Smooth muscle cell (in vitro differentiated cells): ENCODE results near the gene NOTCH1. TPM values are rescaled to one million over a fixed set of nuclear protein-coding genes. Genes with fewer than 3 reads are reported as not detected.

Experiments
- DNase-seq: peaks from one replicate; lab custom pipeline; 2025; ENCODE audit not compliant: unreplicated experiment; lab: John Stamatoyannopoulos, UW
- H2AFZ ChIP-seq: fragments of 200-600 bp; sonication (generic); 2 replicates; pipeline ENCODE4 v1.6.0; 2016; ENCODE audit warnings: antibody characterized with exemption, low read depth, mild to moderate bottlenecking
- H3F3A ChIP-seq: fragments of 200-600 bp; sonication (generic); 2 replicates; pipeline ENCODE4 v1.6.0; 2017; ENCODE audit warnings: antibody characterized with exemption, low read depth
- H3K27ac ChIP-seq: fragments of 200-600 bp; sonication (generic); 2 replicates; pipeline ENCODE4 v1.5.1; 2016; ENCODE audit warnings: low read depth, mild to moderate bottlenecking
- H3K27me3 ChIP-seq: fragments of 200-600 bp; sonication (generic); 2 replicates; pipeline ENCODE4 v1.6.1; 2016; ENCODE audit warnings: low read depth, mild to moderate bottlenecking
- H3K36me3 ChIP-seq: fragments of 200-600 bp; sonication (generic); 2 replicates; pipeline ENCODE4 v1.5.1; 2016; ENCODE audit warnings: low read depth
- H3K4me1 ChIP-seq: fragments of 200-600 bp; sonication (generic); 2 replicates; pipeline ENCODE4 v1.5.1; 2016; ENCODE audit warnings: low read depth
- H3K4me2 ChIP-seq: fragments of 200-600 bp; sonication (generic); 2 replicates; pipeline ENCODE4 v1.6.0; 2016; ENCODE audit warnings: mild to moderate bottlenecking
- H3K4me3 ChIP-seq: fragments of 200-600 bp; sonication (generic); 2 replicates; pipeline ENCODE4 v1.5.1; 2016; ENCODE audit warnings: mild to moderate bottlenecking
- H3K79me2 ChIP-seq: fragments of 200-600 bp; sonication (generic); 2 replicates; pipeline ENCODE4 v1.6.0; 2016; ENCODE audit warnings: low read depth, mild to moderate bottlenecking
- H3K9ac ChIP-seq: fragments of 200-600 bp; sonication (generic); 2 replicates; pipeline ENCODE4 v1.6.0; 2016; ENCODE audit warnings: low read depth
- H3K9me3 ChIP-seq: fragments of 200-600 bp; sonication (generic); replicated peaks from 2 replicates; pipeline ENCODE4 v1.5.1; 2016; ENCODE audit warnings: low read depth
- H4K20me1 ChIP-seq: fragments of 200-600 bp; sonication (generic); 2 replicates; pipeline ENCODE4 v1.6.0; 2016; ENCODE audit warnings: low read depth
- WGBS: methylation state at CpG from one replicate; pipeline ENCODE4 v1.1.7; 2016; ENCODE audit warnings: low lambda C conversion rate; 5-methylcytosine and 5-hydroxymethylcytosine counted together
- polyA plus RNA-seq: library from polyadenylated mRNA; unstranded; fragments of >200 nt; fragmentation: Nextera tagmentation; extraction: Ambion mirVana; gene quantifications from 2 replicates; pipeline ENCODE4 v1.2.1, GENCODE V29; 2016
- total RNA-seq: library from RNA; depleted of rRNA; stranded (reverse); fragments of >200 nt; gene quantifications from 2 replicates; pipeline ENCODE4 v1.2.3, GENCODE V29; 2014
- TF ChIP-seq, protein P1 (sequence below): fragments of 200-600 bp; sonication (generic); IDR thresholded peaks from 2 replicates; pipeline ENCODE4 v1.5.1; 2017; ENCODE audit warnings: borderline replicate concordance, mild to moderate bottlenecking, antibody characterized with exemption; ENCODE audit not compliant: insufficient read depth, poor library complexity, severe bottlenecking

The NOTCH1 gene
- total and polyA plus RNA-seq, 2 experiments from 2014 or later = 7.2 to 13.2 TPM

DNA sequence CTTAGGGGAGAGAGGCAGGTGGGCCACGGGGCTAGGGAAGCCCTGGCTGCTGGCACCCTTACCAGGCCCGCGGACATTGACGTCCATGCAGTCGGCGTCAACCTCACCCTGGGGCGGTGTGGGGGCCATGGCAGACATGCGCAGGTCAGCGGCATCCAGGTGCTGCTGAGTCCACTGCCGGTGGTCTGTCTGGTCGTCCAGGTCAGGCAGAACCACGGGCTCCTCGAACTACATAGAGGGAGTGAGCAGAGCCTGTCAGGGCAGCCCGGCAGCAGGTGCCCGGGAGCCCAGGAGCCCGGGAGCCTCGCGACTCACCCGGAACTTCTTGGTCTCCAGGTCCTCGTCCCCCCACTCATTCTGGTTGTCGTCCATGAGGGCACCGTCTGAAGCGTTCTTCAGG lies 44.2 kb downstream of the NOTCH1 start:
- Histone ChIP-seq H3K4me1 (no peaks in the 10 kb centered on the region), H3K79me2 (no peaks in the 10 kb centered on the region), H2AFZ (no peak overlapping the region), H3F3A (no peaks in the 10 kb centered on the region), H3K27ac (no peak overlapping the region), H4K20me1 (no peaks in the 10 kb centered on the region), H3K9ac (no peak overlapping the region), H3K9me3 (no peaks in the 10 kb centered on the region), H3K4me3 (no peak overlapping the region), H3K27me3 (no peaks in the 10 kb centered on the region), H3K4me2 (no peak overlapping the region), H3K36me3 (no peaks in the 10 kb centered on the region)
- no peak for DNase-seq
- TF ChIP-seq, protein P1, sequence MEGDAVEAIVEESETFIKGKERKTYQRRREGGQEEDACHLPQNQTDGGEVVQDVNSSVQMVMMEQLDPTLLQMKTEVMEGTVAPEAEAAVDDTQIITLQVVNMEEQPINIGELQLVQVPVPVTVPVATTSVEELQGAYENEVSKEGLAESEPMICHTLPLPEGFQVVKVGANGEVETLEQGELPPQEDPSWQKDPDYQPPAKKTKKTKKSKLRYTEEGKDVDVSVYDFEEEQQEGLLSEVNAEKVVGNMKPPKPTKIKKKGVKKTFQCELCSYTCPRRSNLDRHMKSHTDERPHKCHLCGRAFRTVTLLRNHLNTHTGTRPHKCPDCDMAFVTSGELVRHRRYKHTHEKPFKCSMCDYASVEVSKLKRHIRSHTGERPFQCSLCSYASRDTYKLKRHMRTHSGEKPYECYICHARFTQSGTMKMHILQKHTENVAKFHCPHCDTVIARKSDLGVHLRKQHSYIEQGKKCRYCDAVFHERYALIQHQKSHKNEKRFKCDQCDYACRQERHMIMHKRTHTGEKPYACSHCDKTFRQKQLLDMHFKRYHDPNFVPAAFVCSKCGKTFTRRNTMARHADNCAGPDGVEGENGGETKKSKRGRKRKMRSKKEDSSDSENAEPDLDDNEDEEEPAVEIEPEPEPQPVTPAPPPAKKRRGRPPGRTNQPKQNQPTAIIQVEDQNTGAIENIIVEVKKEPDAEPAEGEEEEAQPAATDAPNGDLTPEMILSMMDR = no peak
- 95% methylated on average over 23 of the region's 23 CpGs for WGBS

DNA sequence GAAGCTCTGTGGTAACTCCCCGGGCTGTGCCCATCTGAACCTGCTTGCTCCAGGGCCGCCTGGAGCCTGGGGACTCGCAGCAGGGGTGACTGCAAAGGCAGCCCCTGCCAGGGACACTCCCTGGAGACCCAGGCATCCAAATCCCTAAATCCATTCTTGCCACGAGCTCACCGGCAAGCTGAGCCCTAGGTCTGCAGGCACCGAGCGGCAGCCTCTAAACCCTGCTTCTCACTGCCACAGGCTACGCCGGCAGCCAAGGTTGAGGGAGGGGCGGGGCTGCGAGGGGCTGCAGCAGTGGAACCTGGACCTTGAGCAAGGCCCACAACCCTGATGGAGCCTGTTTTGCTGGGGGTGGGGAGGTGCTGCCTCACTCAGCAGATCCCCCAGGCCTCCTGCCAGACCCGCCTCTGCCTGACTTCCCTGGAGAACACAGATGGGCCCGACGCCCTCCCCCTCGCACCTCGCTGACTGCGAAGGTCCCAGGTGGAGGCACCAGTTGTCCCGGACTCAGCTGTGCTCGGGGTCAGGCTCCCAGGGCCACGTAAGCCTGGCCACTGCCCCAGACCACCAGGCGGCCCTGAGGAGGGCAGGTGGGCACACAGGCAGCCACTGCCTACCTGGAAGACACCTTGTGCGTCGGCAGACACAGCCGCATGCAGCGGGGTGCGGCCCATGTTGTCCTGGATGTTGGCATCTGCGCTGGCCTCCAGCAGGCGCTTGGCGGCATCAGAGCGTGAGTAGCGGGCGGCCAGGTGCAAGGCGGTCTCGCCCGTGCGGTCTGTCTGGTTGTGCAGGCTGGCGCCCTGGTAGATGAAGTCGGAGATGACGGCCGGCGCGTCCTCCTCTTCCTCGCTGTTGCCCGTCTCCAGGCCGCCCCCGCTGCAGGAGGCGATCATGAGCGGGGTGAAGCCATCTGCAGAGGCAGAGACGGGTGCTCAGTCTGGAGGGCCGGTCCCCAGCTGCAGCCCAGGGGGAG lies 45.6 kb downstream of the NOTCH1 start:
- Histone ChIP-seq H3K27ac (no peak overlapping the region), H3K4me1 (no peaks in the 10 kb centered on the region), H3F3A (no peaks in the 10 kb centered on the region), H3K9me3 (no peaks in the 10 kb centered on the region), H4K20me1 (no peaks in the 10 kb centered on the region), H3K79me2 (no peaks in the 10 kb centered on the region), H2AFZ (no peak overlapping the region), H3K36me3 (no peaks in the 10 kb centered on the region), H3K4me3 (no peak overlapping the region), H3K4me2 (no peak overlapping the region), H3K27me3 (no peaks in the 10 kb centered on the region), H3K9ac (no peak overlapping the region)
- DNase-seq = no peak
- TF ChIP-seq, protein P1 = no peak
- WGBS = 97% methylated on average over 50 of the region's 50 CpGs

DNA sequence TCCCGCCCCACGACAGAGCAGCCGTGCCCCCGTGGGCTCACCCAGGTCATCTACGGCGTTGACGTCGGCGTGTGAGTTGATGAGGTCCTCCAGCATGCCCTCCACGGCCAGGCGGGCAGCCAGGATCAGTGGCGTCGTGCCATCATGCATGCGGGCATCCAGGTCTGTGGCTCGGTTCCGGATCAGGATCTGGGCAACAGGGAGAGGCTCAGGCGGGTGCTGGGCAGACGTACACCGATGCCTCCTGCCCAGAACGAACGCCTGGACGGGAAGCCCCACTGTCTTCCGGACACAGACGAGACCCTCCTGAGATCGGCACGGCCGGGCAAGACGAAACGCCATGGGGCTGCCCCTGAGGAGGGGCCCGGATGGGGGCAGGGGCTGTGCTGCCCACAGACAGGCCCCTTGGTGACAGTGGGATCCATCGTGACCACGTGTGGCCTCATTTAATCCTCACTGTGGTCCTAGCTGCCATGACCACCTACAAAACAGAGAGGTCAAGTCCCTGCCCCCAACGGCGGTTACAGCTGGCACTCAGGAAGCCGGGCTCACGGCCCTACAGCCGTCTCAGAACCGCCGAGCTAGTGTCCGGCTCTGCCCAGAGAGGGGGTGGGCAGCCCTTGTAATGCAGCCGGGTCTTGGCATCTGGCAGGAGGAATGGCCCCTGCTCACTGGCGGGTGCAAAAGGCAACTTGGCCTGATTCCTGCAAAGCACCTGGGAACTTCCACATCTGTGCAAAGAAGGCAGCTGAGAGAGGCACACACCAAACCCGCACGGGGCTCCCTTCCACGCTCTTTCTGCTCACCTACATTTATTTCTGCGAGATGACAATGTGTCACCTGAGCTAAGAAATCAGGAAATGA lies 46.5 kb downstream of the NOTCH1 start:
- DNase-seq = no peak
- no peak overlapping the region for H3K27ac ChIP-seq
- H2AFZ ChIP-seq = no peak overlapping the region
- no peaks in the 10 kb centered on the region for H3K4me1 ChIP-seq
- no peaks in the 10 kb centered on the region for H3K27me3 ChIP-seq
- no peaks in the 10 kb centered on the region for H3K36me3 ChIP-seq
- no peak overlapping the region for H3K4me3 ChIP-seq
- H3K9ac ChIP-seq = no peak overlapping the region
- H3F3A ChIP-seq = no peaks in the 10 kb centered on the region
- H4K20me1 ChIP-seq = no peaks in the 10 kb centered on the region
- no peaks in the 10 kb centered on the region for H3K79me2 ChIP-seq
- H3K9me3 ChIP-seq = no peaks in the 10 kb centered on the region
- WGBS = 97% methylated on average over 43 of the region's 46 CpGs
- H3K4me2 ChIP-seq = no peak overlapping the region
- TF ChIP-seq, protein P1 = no peak
